DMS 273 (cell line): Measurements from ENCODE around the gene C1orf198.

Source experiments
- DNase-seq: peaks from one replicate; lab custom pipeline; 2025; ENCODE audit not compliant: unreplicated experiment; lab: John Stamatoyannopoulos, UW

Gene C1orf198

GRCh38 chr1:230834292-230834691 is 34.0 kb downstream of the C1orf198 start:
- DNase-seq, result no peak

GRCh38 chr1:230833511-230833910 is 34.8 kb downstream of the C1orf198 start:
- DNase-seq, result no peak

GRCh38 chr1:230832476-230832875 is 35.8 kb downstream of the C1orf198 start:
- no peak for DNase-seq

GRCh38 chr1:230831771-230832170 is 36.5 kb downstream of the C1orf198 start:
- no peak for DNase-seq

- DNase-seq, result no peak
Observed at GRCh38 chr1:230828421-230828820, 39.9 kb downstream of the C1orf198 start.

- no peak for DNase-seq
Observed at GRCh38 chr1:230827801-230828200, 40.5 kb downstream of the C1orf198 start.

GRCh38 chr1:230827081-230827681 is 41.1 kb downstream of the C1orf198 start:
- DNase-seq, result peak; percentile 16

GRCh38 chr1:230826166-230826875 is 42.0 kb downstream of the C1orf198 start:
- no peak for DNase-seq

GRCh38 chr1:230825761-230826160 is 42.6 kb downstream of the C1orf198 start:
- no peak for DNase-seq

GRCh38 chr1:230824919-230825721 is 43.2 kb downstream of the C1orf198 start:
- peak; percentile 61 for DNase-seq

- DNase-seq, result no peak
Observed at GRCh38 chr1:230824551-230824918, 43.8 kb downstream of the C1orf198 start.

GRCh38 chr1:230823931-230824381 is 44.4 kb downstream of the C1orf198 start:
- DNase-seq, result no peak

GRCh38 chr1:230823426-230823825 is 44.9 kb downstream of the C1orf198 start:
- DNase-seq, result no peak

- no peak for DNase-seq
Observed at GRCh38 chr1:230822092-230822581, 46.2 kb downstream of the C1orf198 start.

GRCh38 chr1:230821346-230821745 is 47.0 kb downstream of the C1orf198 start:
- no peak for DNase-seq

- no peak for DNase-seq
Observed at GRCh38 chr1:230820568-230820967, 47.8 kb downstream of the C1orf198 start.

GRCh38 chr1:230819976-230820375 is 48.3 kb downstream of the C1orf198 start:
- DNase-seq, result no peak

- DNase-seq, result no peak
Observed at GRCh38 chr1:230818901-230819300, 49.4 kb downstream of the C1orf198 start.

GRCh38 chr1:230818367-230818766 is 50.0 kb downstream of the C1orf198 start:
- DNase-seq, result no peak

GRCh38 chr1:230816018-230816417 is 52.3 kb downstream of the C1orf198 start:
- no peak for DNase-seq

- no peak for DNase-seq
Observed at GRCh38 chr1:230814949-230815692, 53.2 kb downstream of the C1orf198 start.
